A549 (cell line): ENCODE measurements around the gene XRCC6.

ENCODE experiments used
- BHLHE40 ChIP-seq: IDR thresholded peaks from 2 replicates; pipeline ENCODE4 v1.6.1; 2012; ENCODE audit warnings: low read depth, low read length, inconsistent platforms
- CTCF ChIP-seq: fragments of >200 bp; sonication (Bioruptor Twin); formaldehyde crosslinking; IDR thresholded peaks from 3 replicates; pipeline ENCODE4 v1.5.1; 2016
- ELK1 ChIP-seq: fragments of 150-350 bp; IDR thresholded peaks from 2 replicates; pipeline ENCODE4 v1.6.1; 2014; ENCODE audit warnings: low read depth, mild to moderate bottlenecking, low read length
- EP300 ChIP-seq, 2 experiments: fragments of >200 bp; sonication (Bioruptor Twin); formaldehyde crosslinking; IDR thresholded peaks; 2 replicates in 1 of 2; 3 replicates in 1 of 2; pipeline ENCODE4 v1.6.1; 2016 to 2017
- JUN ChIP-seq, 2 experiments: fragments of >200 bp; sonication (Bioruptor Twin); formaldehyde crosslinking; IDR thresholded peaks; 2 replicates in 1 of 2; 3 replicates in 1 of 2; pipeline ENCODE4 v1.6.1; 2016 to 2017
- KDM1A ChIP-seq: fragments of 200-600 bp; sonication (generic); IDR thresholded peaks from 2 replicates; pipeline ENCODE4 v1.6.1; 2016; ENCODE audit warnings: low read depth, mild to moderate bottlenecking
- POLR2A ChIP-seq: IDR thresholded peaks from 2 replicates; pipeline ENCODE4 v1.6.1; 2012; ENCODE audit warnings: mild to moderate bottlenecking, low read length
- RAD21 ChIP-seq, 2 experiments: fragments of >200 bp in 1 of 2; sonication (Bioruptor Twin) in 1 of 2; formaldehyde crosslinking in 1 of 2; IDR thresholded peaks in 1 of 2; conservative IDR thresholded peaks in 1 of 2; 2 replicates in 1 of 2; 3 replicates in 1 of 2; pipeline ENCODE4 v1.6.1; 2012 to 2018; ENCODE audit warnings: inconsistent platforms in 1 of 2
- RCOR1 ChIP-seq: fragments of 150-350 bp; IDR thresholded peaks from 2 replicates; pipeline ENCODE4 v1.6.1; 2014; ENCODE audit warnings: antibody characterized with exemption, low read length, low read depth
- REST ChIP-seq: fragments of 200-600 bp; sonication (generic); IDR thresholded peaks from 2 replicates; pipeline ENCODE4 v1.6.1; 2016; ENCODE audit warnings: antibody characterized with exemption, mild to moderate bottlenecking, moderate library complexity
- RFX5 ChIP-seq: fragments of 450-650 bp; IDR thresholded peaks from 2 replicates; pipeline ENCODE4 v1.7.1; 2014; ENCODE audit warnings: antibody characterized with exemption, mild to moderate bottlenecking, moderate library complexity
- USF2 ChIP-seq: fragments of 450-650 bp; IDR thresholded peaks from 2 replicates; pipeline ENCODE4 v1.6.1; 2014; ENCODE audit warnings: antibody characterized with exemption

- TF ChIP-seq RCOR1, result no peak
- TF ChIP-seq BHLHE40, result no peak
- TF ChIP-seq POLR2A, result no peak
- TF ChIP-seq ELK1, result no peak
- no peak for TF ChIP-seq RFX5
- TF ChIP-seq USF2, result no peak
- no peak for TF ChIP-seq CTCF
- no peak for TF ChIP-seq REST
- TF ChIP-seq EP300 (IDR thresholded peaks at IDR 0.05), result no peak
- TF ChIP-seq JUN (IDR thresholded peaks at IDR 0.05), result no peak
- no peak for TF ChIP-seq RAD21 (conservative IDR thresholded peaks at IDR 0.05 in 1 of 2, IDR thresholded peaks at IDR 0.05 in 1 of 2)
- TF ChIP-seq KDM1A, result no peak
Observed at GRCh38 chr22:41684194-41684593, 63.1 kb downstream of the XRCC6 start.
